Esophagus squamous epithelium (tissue), 4 donors: ENCODE results near the gene PFKL.

Source experiments
- POLR2A ChIP-seq, 4 donors: fragments of 450-650 bp; IDR thresholded peaks; one replicate each; pipeline ENCODE4 v1.6.1; 2017; ENCODE audit warnings: antibody characterized with exemption in 4 of 4, mild to moderate bottlenecking in 4 of 4, moderate library complexity in 3 of 4
- TF ChIP-seq, protein P1 (sequence below), 6 experiments: fragments of 450-650 bp in 4 of 6; fragments of 200-600 bp in 2 of 6; sonication (generic) in 2 of 6; IDR thresholded peaks; one replicate each; pipeline ENCODE4 v1.5.1; 2016 to 2019; ENCODE audit warnings: antibody characterized with exemption in 6 of 6, mild to moderate bottlenecking in 4 of 6, moderate library complexity in 4 of 6

DNA sequence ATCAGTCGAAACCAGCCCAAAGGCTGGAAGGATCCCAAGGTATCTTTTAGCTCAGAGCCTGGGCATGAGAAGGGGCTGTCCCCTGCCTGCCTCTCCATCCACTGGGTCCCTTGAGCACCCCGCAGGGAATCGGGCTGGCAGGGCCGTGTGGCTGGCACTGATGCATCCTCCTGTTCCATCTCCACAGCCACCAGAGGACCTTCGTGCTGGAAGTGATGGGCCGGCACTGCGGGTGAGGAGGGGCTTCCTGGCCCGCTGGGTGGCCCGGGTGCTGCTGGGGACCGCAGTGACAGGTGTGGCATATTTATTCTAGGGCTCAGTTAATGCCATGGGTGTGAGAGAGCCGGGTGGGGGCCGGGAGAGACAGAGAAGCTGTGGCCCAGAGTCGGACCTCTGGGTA lies 13.6 kb downstream of the PFKL start:
- TF ChIP-seq, protein P1, sequence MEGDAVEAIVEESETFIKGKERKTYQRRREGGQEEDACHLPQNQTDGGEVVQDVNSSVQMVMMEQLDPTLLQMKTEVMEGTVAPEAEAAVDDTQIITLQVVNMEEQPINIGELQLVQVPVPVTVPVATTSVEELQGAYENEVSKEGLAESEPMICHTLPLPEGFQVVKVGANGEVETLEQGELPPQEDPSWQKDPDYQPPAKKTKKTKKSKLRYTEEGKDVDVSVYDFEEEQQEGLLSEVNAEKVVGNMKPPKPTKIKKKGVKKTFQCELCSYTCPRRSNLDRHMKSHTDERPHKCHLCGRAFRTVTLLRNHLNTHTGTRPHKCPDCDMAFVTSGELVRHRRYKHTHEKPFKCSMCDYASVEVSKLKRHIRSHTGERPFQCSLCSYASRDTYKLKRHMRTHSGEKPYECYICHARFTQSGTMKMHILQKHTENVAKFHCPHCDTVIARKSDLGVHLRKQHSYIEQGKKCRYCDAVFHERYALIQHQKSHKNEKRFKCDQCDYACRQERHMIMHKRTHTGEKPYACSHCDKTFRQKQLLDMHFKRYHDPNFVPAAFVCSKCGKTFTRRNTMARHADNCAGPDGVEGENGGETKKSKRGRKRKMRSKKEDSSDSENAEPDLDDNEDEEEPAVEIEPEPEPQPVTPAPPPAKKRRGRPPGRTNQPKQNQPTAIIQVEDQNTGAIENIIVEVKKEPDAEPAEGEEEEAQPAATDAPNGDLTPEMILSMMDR (IDR thresholded peaks at IDR 0.05): no peak
- no peak for TF ChIP-seq POLR2A (IDR thresholded peaks at IDR 0.05)
